OCI-LY7 (cell line): ENCODE measurements around the gene RNU6-9.
"Not testable (repeated sequence)": the region's sequence is repeated elsewhere in the genome, so short reads cannot be mapped to it uniquely, and the experiment has no call there.

Experiments used
- CTCF ChIP-seq: fragments of 200-600 bp; sonication (generic); conservative IDR thresholded peaks from 2 replicates; pipeline ENCODE4 v1.5.1; 2014; ENCODE audit warnings: mild to moderate bottlenecking, antibody characterized with exemption, low read length, moderate library complexity, mixed read lengths
- EZH2phosphoT487 ChIP-seq: fragments of 200-600 bp; sonication (generic); IDR thresholded peaks from 2 replicates; pipeline ENCODE4 v1.6.1; 2018; ENCODE audit warnings: low read depth, borderline replicate concordance, mild to moderate bottlenecking, mixed run types, antibody characterized with exemption, low read length, moderate library complexity, mixed read lengths

DNA sequence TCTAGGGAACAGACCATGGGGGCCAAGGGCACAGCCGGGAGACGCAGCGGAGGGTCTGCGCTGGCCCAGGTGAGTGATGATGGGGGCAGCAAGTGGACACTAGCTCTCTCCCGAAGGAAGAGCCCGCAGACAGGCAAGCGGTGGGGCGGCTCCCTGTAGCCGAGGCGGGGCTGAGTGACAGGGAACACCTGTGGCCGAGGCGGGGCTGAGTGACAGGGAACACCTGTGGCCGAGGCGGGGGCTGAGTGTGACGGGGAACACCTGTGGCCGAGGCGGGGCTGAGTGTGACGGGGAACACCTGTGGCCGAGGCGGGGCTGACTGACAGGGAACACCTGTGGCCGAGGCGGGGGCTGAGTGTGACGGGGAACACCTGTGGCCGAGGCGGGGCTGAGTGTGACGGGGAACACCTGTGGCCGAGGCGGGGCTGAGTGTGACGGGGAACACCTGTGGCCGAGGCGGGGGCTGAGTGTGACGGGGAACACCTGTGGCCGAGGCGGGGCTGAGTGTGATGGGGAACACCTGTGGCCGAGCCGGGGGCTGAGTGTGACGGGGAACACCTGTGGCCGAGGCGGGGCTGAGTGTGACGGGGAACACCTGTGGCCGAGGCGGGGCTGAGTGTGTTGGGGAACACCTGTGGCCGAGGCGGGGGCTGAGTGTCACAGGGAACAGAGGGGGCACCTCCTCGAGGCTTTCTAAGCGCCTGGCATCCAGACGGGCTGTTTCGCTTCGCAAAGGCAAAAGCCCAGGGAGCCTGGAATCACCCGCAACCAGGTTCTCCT, 1.7 kb upstream of the RNU6-9 start:
- not testable (repeated sequence) for TF ChIP-seq CTCF, EZH2phosphoT487
